Neural progenitor cell (in vitro differentiated cells): ENCODE data around the gene CTSW. TPM values are rescaled to one million over a fixed set of nuclear protein-coding genes. Genes with fewer than 3 reads are reported as not detected.

Experiments used
- DNase-seq: peaks from one replicate; pipeline ENCODE4 v3.0.0-alpha.2; 2016; ENCODE audit warnings: low spot score
- H2AFZ ChIP-seq: fragments of 200-600 bp; sonication (generic); replicated peaks from 2 replicates; pipeline ENCODE4 v1.6.1; 2016; ENCODE audit warnings: antibody characterized with exemption
- H3F3A ChIP-seq: fragments of 200-600 bp; sonication (generic); 2 replicates; pipeline ENCODE4 v1.6.1; 2016; ENCODE audit warnings: antibody characterized with exemption, low read depth
- H3K27ac ChIP-seq: fragments of 200-600 bp; sonication (generic); 2 replicates; pipeline ENCODE4 v1.5.1; 2016; ENCODE audit warnings: mild to moderate bottlenecking
- H3K27me3 ChIP-seq: fragments of 200-600 bp; sonication (generic); 2 replicates; pipeline ENCODE4 v1.6.1; 2016; ENCODE audit warnings: mild to moderate bottlenecking, moderate library complexity
- H3K36me3 ChIP-seq: fragments of 200-600 bp; sonication (generic); 2 replicates; pipeline ENCODE4 v1.5.1; 2016
- H3K4me1 ChIP-seq: fragments of 200-600 bp; sonication (generic); 2 replicates; pipeline ENCODE4 v1.6.1; 2016; ENCODE audit warnings: mixed run types
- H3K4me2 ChIP-seq: fragments of 200-600 bp; sonication (generic); 2 replicates; pipeline ENCODE4 v1.6.1; 2016
- H3K4me3 ChIP-seq: fragments of 200-600 bp; sonication (generic); 2 replicates; pipeline ENCODE4 v1.5.1; 2016
- H3K79me2 ChIP-seq: fragments of 200-600 bp; sonication (generic); 2 replicates; pipeline ENCODE4 v1.6.1; 2016; ENCODE audit warnings: low read depth
- H3K9ac ChIP-seq: fragments of 200-600 bp; sonication (generic); 2 replicates; pipeline ENCODE4 v1.6.1; 2016
- H3K9me3 ChIP-seq: fragments of 200-600 bp; sonication (generic); 2 replicates; pipeline ENCODE4 v1.5.1; 2016; ENCODE audit warnings: low read depth
- H4K20me1 ChIP-seq: fragments of 200-600 bp; sonication (generic); 2 replicates; pipeline ENCODE4 v1.6.1; 2016; ENCODE audit warnings: low read depth
- H3K27ac Mint-ChIP-seq: 3 replicates; pipeline ENCODE4 v1.8.0; 2021; ENCODE audit warnings: mixed read lengths
- H3K27me3 Mint-ChIP-seq: 2 replicates; pipeline ENCODE4 v1.8.0; 2022; ENCODE audit warnings: low read depth, mild to moderate bottlenecking, inconsistent platforms, moderate library complexity, mixed read lengths; ENCODE audit not compliant: insufficient read depth
- H3K36me3 Mint-ChIP-seq: 3 replicates; pipeline ENCODE4 v1.8.0; 2021; ENCODE audit warnings: mixed read lengths
- H3K4me1 Mint-ChIP-seq: 3 replicates; pipeline ENCODE4 v1.8.0; 2021; ENCODE audit warnings: mixed read lengths
- H3K4me3 Mint-ChIP-seq: 3 replicates; pipeline ENCODE4 v1.8.0; 2021; ENCODE audit warnings: mild to moderate bottlenecking, moderate library complexity, mixed read lengths
- H3K9me3 Mint-ChIP-seq: 3 replicates; pipeline ENCODE4 v1.8.0; 2020; ENCODE audit warnings: mixed read lengths
- CTCF ChIP-seq: fragments of 200-600 bp; sonication (generic); IDR thresholded peaks from 2 replicates; pipeline ENCODE4 v1.5.1; 2017; ENCODE audit warnings: antibody characterized with exemption, mild to moderate bottlenecking
- EZH2 ChIP-seq: fragments of 200-600 bp; sonication (generic); IDR thresholded peaks from 2 replicates; pipeline ENCODE4 v1.6.1; 2017; ENCODE audit warnings: antibody characterized with exemption, mild to moderate bottlenecking, moderate library complexity
- EZH2phosphoT487 ChIP-seq: fragments of 200-600 bp; sonication (generic); IDR thresholded peaks from 2 replicates; pipeline ENCODE4 v1.6.1; 2017; ENCODE audit warnings: antibody characterized with exemption
- total RNA-seq: library from RNA; depleted of rRNA; stranded (reverse); fragments of >200 nt; gene quantifications from 2 replicates; pipeline ENCODE4 v1.2.3, GENCODE V29; 2015; ENCODE audit warnings: low replicate concordance

CTSW gene
- total RNA-seq, 1 donor from 2014 or later, result not detected

GRCh38 chr11:65857500-65857852 lies 22.2 kb upstream of the CTSW start:
- no peak overlapping the region for H2AFZ ChIP-seq
- no peak for TF ChIP-seq CTCF
- peaks cover 48% of the 10 kb centered on the region for H4K20me1 ChIP-seq
- peaks cover 76% of the 10 kb centered on the region for H3F3A ChIP-seq
- Mint-ChIP-seq H3K27ac (no peak overlapping the region), H3K36me3 (peaks cover 36% of the 10 kb centered on the region), H3K27me3 (peaks cover 26% of the 10 kb centered on the region), H3K4me3 (peak overlapping the region; percentile 93), H3K4me1 (peaks cover 33% of the 10 kb centered on the region), H3K9me3 (peaks cover 6% of the 10 kb centered on the region)
- H3K27ac ChIP-seq, result peak overlapping the region; percentile 92
- DNase-seq, result no peak
- peaks cover 10% of the 10 kb centered on the region for H3K4me1 ChIP-seq
- H3K27me3 ChIP-seq, result no peaks in the 10 kb centered on the region
- peak overlapping the region; percentile 74 for H3K9ac ChIP-seq
- peaks cover 59% of the 10 kb centered on the region for H3K79me2 ChIP-seq
- no peaks in the 10 kb centered on the region for H3K9me3 ChIP-seq
- peak overlapping the region; percentile 92 for H3K4me2 ChIP-seq
- H3K36me3 ChIP-seq, result peaks cover 7% of the 10 kb centered on the region
- peak overlapping the region; percentile 87 for H3K4me3 ChIP-seq

- Histone ChIP-seq H3K4me1 (peaks cover 10% of the 10 kb centered on the region), H3K79me2 (peaks cover 59% of the 10 kb centered on the region), H3K4me2 (peak within 1 kb of the TSS; percentile 92), H3K9ac (peak within 1 kb of the TSS; percentile 74), H3K9me3 (no peaks in the 10 kb centered on the region), H3F3A (peaks cover 76% of the 10 kb centered on the region), H3K36me3 (peaks cover 7% of the 10 kb centered on the region), H2AFZ (no peak within 1 kb of the TSS), H3K27ac (peak within 1 kb of the TSS; percentile 95), H3K27me3 (no peaks in the 10 kb centered on the region), H3K4me3 (peak within 1 kb of the TSS; percentile 87), H4K20me1 (peaks cover 48% of the 10 kb centered on the region)
- peaks cover 35% of the 10 kb centered on the region for H3K4me1 Mint-ChIP-seq
- peak; percentile 99 for DNase-seq
- no peak for TF ChIP-seq CTCF
- TF ChIP-seq EZH2phosphoT487, result no peak
- TF ChIP-seq EZH2, result no peak
- peak within 1 kb of the TSS; percentile 100 for H3K27ac Mint-ChIP-seq
- peaks cover 39% of the 10 kb centered on the region for H3K36me3 Mint-ChIP-seq
- peaks cover 6% of the 10 kb centered on the region for H3K9me3 Mint-ChIP-seq
- H3K4me3 Mint-ChIP-seq, result peak within 1 kb of the TSS; percentile 95
- peaks cover 29% of the 10 kb centered on the region for H3K27me3 Mint-ChIP-seq
Measured at GRCh38 chr11:65857853-65858680, 21.6 kb upstream of the CTSW start, which contains the start of gene CFL1. CFL1 (minus strand) TSS chr11:65858180; CDS start chr11:65858099, 81 bp downstream.

GRCh38 chr11:65858681-65859087 lies 21.0 kb upstream of the CTSW start:
- Histone ChIP-seq H3K4me1 (peaks cover 10% of the 10 kb centered on the region), H3F3A (peaks cover 70% of the 10 kb centered on the region), H3K4me2 (peak overlapping the region; percentile 90), H2AFZ (no peak overlapping the region), H3K36me3 (peaks cover 7% of the 10 kb centered on the region), H3K4me3 (peak overlapping the region; percentile 87), H3K79me2 (peaks cover 58% of the 10 kb centered on the region), H3K27me3 (no peaks in the 10 kb centered on the region), H3K9ac (peak overlapping the region; percentile 56), H4K20me1 (peaks cover 47% of the 10 kb centered on the region), H3K9me3 (no peaks in the 10 kb centered on the region), H3K27ac (peak overlapping the region; percentile 95)
- Mint-ChIP-seq H3K27ac (peak overlapping the region; percentile 100), H3K4me3 (peak overlapping the region; percentile 95), H3K4me1 (peaks cover 35% of the 10 kb centered on the region), H3K9me3 (peaks cover 5% of the 10 kb centered on the region), H3K36me3 (peaks cover 34% of the 10 kb centered on the region), H3K27me3 (peaks cover 29% of the 10 kb centered on the region)
- no peak for DNase-seq
- TF ChIP-seq EZH2, result no peak
- no peak for TF ChIP-seq EZH2phosphoT487
- TF ChIP-seq CTCF, result no peak
